H1 (cell line): ENCODE results near the gene CRTC3. TPM values are rescaled to one million over a fixed set of nuclear protein-coding genes. Genes with fewer than 3 reads are reported as not detected.

ENCODE experiments used
- BACH1 ChIP-seq: IDR thresholded peaks from 2 replicates; pipeline ENCODE4 v1.6.1; 2012; ENCODE audit warnings: low read length, improper control_type of control experiment
- CHD2 ChIP-seq: IDR thresholded peaks from 2 replicates; pipeline ENCODE4 v1.6.1; 2012; ENCODE audit warnings: low read length, improper control_type of control experiment
- PHF8 ChIP-seq: fragments of 200-600 bp; sonication (generic); conservative IDR thresholded peaks from 2 replicates; pipeline ENCODE4 v1.7.1; 2012; ENCODE audit warnings: low read depth, mild to moderate bottlenecking, inconsistent platforms, low read length, moderate library complexity
- polyA plus RNA-seq, 7 experiments: library from polyadenylated mRNA; depleted of rRNA in 3 of 7; stranded (reverse) in 5 of 7; unstranded in 2 of 7; fragments of >200 nt in 5 of 7; fragments of 200-250 nt in 2 of 7; gene quantifications; 1 replicate in 5 of 7; 2 replicates in 1 of 7; 4 replicates in 1 of 7; pipeline versions ENCODE4 v1.2.1 to v1.2.3, GENCODE V29; 2011 to 2013; ENCODE audit warnings: missing spikeins in 2 of 7, mixed read lengths in 2 of 7
- total RNA-seq: library from RNA; stranded (reverse); fragmentation: NEBNext Ultra II Directional; extraction: Animal tissue kit (Norgen Biotek cat#: 25700); gene quantifications from 2 replicates; pipeline ENCODE4 v1.2.1, GENCODE V29; 2021

CRTC3 gene
- total and polyA plus RNA-seq, 2 of the 8 experiments (the other 6 are each of a cell fraction or from before 2014, with no cell fraction given), result 5.0 to 5.3 TPM

- TF ChIP-seq PHF8 (no peak), CHD2 (no peak), BACH1 (no peak)
Measured at GRCh38 chr15:90680371-90680935, 150.7 kb downstream of the CRTC3 start (continued).
